Measurements from ENCODE around the gene SS18L1. TPM values are rescaled to one million over a fixed set of nuclear protein-coding genes. Genes with fewer than 3 reads are reported as not detected.

Gene SS18L1
- total and polyA plus RNA-seq, 7 donors = 4.9 to 11.7 (median 9.5) TPM

DNA sequence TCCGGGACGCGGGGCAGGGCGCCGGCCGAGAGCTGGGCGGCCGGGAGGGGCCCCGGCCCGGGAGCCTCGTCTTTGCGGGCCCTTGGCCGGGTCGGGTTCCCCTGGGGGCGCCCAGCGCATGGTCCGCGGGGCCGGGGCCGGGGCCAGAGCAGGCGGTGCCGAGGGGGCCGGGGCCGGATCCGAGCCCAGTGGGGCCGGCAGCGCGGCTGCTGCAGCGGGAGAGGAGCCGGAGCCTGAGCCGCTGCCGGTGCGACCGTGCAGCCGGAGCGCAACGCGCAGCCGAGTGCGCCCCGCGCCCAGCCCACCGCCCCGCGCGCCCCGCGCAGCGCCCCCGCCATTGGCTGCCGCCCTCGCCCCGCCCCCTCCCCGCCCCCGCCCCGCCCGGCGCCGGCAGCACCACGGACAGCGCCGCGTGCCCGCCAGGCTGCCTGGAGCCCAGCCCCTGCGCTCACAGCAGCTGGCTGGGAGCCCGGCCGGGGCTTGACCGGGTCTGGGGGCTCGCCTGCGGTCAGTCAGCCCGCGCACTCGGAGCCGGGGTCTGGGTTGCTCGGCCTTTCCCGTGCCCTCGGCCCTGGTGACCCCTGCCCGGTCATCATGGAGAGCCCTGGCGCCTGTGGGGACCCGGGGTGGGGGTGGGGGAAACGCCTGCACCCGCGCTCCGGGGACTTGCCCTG is 76.6 kb downstream of the SS18L1 start, which contains the start of gene HRH3:
Gene HRH3, minus strand, starts transcription at position 287 of the 674 bp plus-strand sequence. CDS start 308 bp downstream, outside the sequence.
- peak within 1 kb of the TSS in 3 of 4 donors; percentile 31 to 47 (median 43) for H3K4me3 ChIP-seq
- H3K4me1 ChIP-seq = peaks cover 0 to 19% (median 18%) of the 10 kb centered on the region in 4 donors
- no peak within 1 kb of the TSS for H3K27ac ChIP-seq
- 1% methylated on average over 84 of the region's 84 CpGs for WGBS, 2 donors
- TF ChIP-seq POLR2A (IDR thresholded peaks at IDR 0.05) (no peak), EP300 (IDR thresholded peaks at IDR 0.05) (no peak), POLR2AphosphoS5 (IDR thresholded peaks at IDR 0.05) (no peak)
- TF ChIP-seq, protein P1, sequence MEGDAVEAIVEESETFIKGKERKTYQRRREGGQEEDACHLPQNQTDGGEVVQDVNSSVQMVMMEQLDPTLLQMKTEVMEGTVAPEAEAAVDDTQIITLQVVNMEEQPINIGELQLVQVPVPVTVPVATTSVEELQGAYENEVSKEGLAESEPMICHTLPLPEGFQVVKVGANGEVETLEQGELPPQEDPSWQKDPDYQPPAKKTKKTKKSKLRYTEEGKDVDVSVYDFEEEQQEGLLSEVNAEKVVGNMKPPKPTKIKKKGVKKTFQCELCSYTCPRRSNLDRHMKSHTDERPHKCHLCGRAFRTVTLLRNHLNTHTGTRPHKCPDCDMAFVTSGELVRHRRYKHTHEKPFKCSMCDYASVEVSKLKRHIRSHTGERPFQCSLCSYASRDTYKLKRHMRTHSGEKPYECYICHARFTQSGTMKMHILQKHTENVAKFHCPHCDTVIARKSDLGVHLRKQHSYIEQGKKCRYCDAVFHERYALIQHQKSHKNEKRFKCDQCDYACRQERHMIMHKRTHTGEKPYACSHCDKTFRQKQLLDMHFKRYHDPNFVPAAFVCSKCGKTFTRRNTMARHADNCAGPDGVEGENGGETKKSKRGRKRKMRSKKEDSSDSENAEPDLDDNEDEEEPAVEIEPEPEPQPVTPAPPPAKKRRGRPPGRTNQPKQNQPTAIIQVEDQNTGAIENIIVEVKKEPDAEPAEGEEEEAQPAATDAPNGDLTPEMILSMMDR (IDR thresholded peaks at IDR 0.05) = no peak
- no peaks in the 10 kb centered on the region for H3K36me3 ChIP-seq
- DNase-seq = no peak
- intact Hi-C loops (cut with DNase I) = no loop called here
- H3K27me3 ChIP-seq = peaks cover 55 to 95% (median 82%) of the 10 kb centered on the region in 3 donors
- no peaks in the 10 kb centered on the region for H3K9me3 ChIP-seq

DNA sequence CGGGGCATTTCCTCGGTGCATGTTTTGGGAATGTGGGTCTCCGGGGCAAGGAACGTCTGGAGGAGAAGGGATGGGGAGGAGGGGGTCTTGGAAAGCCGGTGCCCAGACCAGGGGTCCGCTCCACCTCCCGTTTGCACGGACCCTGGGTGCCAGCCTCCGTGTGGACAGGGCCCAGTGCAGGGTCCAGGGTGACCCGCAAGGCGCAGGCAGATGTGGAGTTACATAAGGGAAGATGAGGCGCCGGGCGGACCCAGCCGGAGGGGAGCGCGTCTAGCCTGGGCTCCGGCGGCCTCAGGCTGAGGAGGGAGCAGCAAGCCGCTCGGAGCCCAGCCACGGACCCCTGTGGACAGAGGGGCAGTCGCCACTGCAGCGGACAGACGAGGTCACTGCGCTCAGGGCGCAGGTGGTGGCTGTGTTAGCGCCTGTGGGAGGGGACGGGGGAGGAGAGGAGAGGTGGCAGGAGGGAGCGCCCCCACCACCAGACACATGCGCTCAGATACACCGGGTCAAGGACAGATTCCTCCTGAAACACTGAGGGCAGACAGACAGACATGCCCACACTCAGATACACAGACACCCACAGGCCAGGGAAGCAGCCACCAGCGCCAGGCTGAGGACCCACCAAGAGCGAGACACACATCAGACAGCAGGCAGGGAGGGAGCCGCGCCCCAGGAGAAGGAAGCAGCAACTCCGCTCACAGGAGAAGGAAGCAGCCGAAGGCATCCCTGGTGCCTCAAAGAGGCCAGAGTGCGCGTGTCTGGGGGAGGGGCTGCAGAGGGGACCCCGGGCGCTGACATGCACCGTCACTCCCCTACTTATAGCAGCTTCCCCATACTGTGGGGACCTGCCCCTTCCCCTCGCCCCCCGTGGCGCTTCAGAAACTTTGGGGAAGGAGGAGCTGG is 77.3 kb downstream of the SS18L1 start:
- no peak for DNase-seq
- H3K27ac ChIP-seq = no peak overlapping the region
- peaks cover 0 to 19% (median 18%) of the 10 kb centered on the region in 4 donors for H3K4me1 ChIP-seq
- peaks cover 52 to 91% (median 74%) of the 10 kb centered on the region in 3 donors for H3K27me3 ChIP-seq
- peak overlapping the region in 1 of 4 donors; percentile 47 for H3K4me3 ChIP-seq
- WGBS, 2 donors = 3 to 6% methylated on average over 46 of the region's 46 CpGs
- intact Hi-C loops (cut with DNase I) = no loop called here
- no peaks in the 10 kb centered on the region for H3K36me3 ChIP-seq
- no peaks in the 10 kb centered on the region for H3K9me3 ChIP-seq
- TF ChIP-seq, protein P1 (IDR thresholded peaks at IDR 0.05) = no peak
- no peak for TF ChIP-seq POLR2A (IDR thresholded peaks at IDR 0.05)
- no peak for TF ChIP-seq EP300 (IDR thresholded peaks at IDR 0.05)
- TF ChIP-seq POLR2AphosphoS5 (IDR thresholded peaks at IDR 0.05) = no peak

DNA sequence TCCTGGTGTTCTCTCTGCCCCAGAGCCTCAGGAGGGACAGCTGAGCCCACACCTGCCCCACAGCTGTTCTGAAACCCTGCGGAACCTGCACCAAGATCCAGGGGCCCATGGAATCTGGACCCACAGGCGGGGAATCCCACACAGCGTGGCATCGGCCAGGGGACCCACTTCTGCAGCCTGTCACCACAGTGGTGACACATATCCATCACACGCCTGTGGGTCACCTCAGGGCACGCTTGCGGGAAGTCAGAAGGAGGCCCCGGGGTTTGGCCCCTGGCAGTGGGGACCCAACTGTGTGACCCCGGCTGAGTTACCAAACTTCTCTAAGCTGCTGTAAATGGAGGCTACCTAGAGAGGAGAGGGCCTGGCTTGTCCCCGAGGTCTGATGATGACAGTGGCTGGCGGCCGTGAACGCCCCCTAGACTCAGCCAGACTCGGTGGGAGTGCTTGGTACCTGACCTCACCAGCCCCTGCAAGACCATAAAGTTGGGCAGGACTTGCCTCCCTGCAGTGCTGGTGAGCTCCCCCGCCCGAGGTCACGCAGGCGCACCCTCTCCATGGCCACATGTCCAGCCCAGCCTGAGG is 78.8 kb downstream of the SS18L1 start:
- Histone ChIP-seq H3K4me1 (peaks cover 0 to 19% (median 18%) of the 10 kb centered on the region in 4 donors), H3K4me3 (no peak overlapping the region), H3K27ac (no peak overlapping the region), H3K9me3 (no peaks in the 10 kb centered on the region), H3K36me3 (no peaks in the 10 kb centered on the region), H3K27me3 (peaks cover 49 to 83% (median 62%) of the 10 kb centered on the region in 3 donors)
- no peak for DNase-seq
- TF ChIP-seq POLR2A (IDR thresholded peaks at IDR 0.05) = no peak
- no peak for TF ChIP-seq POLR2AphosphoS5 (IDR thresholded peaks at IDR 0.05)
- no peak for TF ChIP-seq EP300 (IDR thresholded peaks at IDR 0.05)
- TF ChIP-seq, protein P1 (IDR thresholded peaks at IDR 0.05) = no peak
- WGBS, 2 donors = 83 to 86% methylated on average over 18 of the region's 18 CpGs
- intact Hi-C loops (cut with DNase I) = no loop called here

DNA sequence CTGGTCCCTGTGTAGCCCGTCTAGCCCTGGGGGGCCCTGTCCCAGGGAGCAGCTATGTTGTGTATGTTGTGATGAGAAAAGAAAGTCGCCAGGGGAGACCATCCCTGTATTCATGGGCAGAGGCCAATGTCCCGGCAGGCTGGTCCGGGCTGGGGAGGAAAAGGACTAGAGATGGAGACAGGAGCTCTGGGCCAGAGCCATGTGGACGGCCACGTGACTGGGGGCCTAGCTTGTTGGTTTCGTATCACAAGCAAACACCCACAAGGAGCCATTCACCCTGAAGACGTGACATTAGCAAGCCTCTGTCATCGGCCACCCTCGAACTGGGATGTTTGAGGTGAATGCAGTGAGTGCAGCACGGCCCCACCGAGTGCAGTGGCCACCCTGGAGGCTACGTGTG is 79.4 kb downstream of the SS18L1 start:
- H3K27me3 ChIP-seq = peaks cover 43 to 83% (median 62%) of the 10 kb centered on the region in 3 donors
- TF ChIP-seq POLR2AphosphoS5 (IDR thresholded peaks at IDR 0.05) = no peak
- no peak for TF ChIP-seq POLR2A (IDR thresholded peaks at IDR 0.05)
- TF ChIP-seq EP300 (IDR thresholded peaks at IDR 0.05) = no peak
- TF ChIP-seq, protein P1 (IDR thresholded peaks at IDR 0.05) = no peak
- intact Hi-C loops (cut with DNase I) = no loop called here
- H3K27ac ChIP-seq = no peak overlapping the region
- no peak overlapping the region for H3K4me3 ChIP-seq
- WGBS, 2 donors = 69 to 79% methylated on average over 13 of the region's 13 CpGs
- no peak for DNase-seq
- peaks cover 0 to 19% (median 18%) of the 10 kb centered on the region in 4 donors for H3K4me1 ChIP-seq
- H3K9me3 ChIP-seq = no peaks in the 10 kb centered on the region
- H3K36me3 ChIP-seq = no peaks in the 10 kb centered on the region
